HG02840 (cell line): Measurements from ENCODE around the gene TRIM15.
A peak's percentile ranks its signal among the peaks of the same experiment; 100 is the strongest.

ENCODE experiments used
- ATAC-seq: cut with Tn5 transposase; IDR thresholded peaks from one replicate; pipeline ENCODE4 v1.9.1; 2021; ENCODE audit warnings: mild to moderate bottlenecking, moderate library complexity, moderate number of reproducible peaks; ENCODE audit not compliant: unreplicated experiment, low FRiP score

The TRIM15 gene

GRCh38 chr6:30194797-30195690 is 31.7 kb downstream of the TRIM15 start:
- no peak for ATAC-seq

DNA sequence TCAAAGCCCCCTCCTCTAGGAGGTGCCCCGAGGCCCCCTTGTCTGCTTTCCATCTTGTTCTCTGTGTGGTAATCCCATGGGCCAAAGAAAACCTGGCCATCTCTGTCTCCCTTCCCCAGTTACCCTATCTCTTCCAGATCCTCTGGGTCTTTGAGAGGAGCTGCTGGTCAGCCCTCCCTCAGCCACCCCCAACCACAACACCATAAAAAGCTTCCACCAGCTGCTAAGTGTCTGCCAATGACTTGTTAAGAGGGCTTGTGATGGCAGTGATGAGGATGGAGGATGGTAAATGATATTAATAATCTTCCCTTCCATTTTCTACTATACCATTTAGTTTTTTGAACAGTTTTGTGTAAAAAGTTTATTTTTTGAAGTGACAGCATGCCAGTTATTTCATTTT is 32.6 kb downstream of the TRIM15 start:
- ATAC-seq = no peak

DNA sequence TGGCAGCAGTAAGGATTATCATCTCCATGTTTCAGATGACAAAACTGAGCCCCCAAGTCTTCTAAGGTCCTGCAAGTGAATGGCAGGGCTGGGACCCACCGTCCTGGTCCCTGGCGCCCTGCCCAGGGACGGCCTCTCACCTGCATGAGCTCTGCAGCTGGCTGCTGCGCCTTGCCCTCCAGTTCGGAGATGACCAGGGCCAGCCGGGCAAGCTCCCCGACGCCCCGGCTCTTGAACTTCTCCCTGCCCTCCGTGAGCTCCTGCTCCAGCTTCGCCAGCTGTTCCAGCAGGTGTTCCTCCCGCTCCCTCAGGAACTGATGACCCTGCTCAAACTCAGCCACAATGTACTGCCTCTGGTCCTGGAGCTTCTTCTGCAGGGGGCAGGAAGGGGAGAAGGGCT is 33.0 kb downstream of the TRIM15 start:
- no peak for ATAC-seq

DNA sequence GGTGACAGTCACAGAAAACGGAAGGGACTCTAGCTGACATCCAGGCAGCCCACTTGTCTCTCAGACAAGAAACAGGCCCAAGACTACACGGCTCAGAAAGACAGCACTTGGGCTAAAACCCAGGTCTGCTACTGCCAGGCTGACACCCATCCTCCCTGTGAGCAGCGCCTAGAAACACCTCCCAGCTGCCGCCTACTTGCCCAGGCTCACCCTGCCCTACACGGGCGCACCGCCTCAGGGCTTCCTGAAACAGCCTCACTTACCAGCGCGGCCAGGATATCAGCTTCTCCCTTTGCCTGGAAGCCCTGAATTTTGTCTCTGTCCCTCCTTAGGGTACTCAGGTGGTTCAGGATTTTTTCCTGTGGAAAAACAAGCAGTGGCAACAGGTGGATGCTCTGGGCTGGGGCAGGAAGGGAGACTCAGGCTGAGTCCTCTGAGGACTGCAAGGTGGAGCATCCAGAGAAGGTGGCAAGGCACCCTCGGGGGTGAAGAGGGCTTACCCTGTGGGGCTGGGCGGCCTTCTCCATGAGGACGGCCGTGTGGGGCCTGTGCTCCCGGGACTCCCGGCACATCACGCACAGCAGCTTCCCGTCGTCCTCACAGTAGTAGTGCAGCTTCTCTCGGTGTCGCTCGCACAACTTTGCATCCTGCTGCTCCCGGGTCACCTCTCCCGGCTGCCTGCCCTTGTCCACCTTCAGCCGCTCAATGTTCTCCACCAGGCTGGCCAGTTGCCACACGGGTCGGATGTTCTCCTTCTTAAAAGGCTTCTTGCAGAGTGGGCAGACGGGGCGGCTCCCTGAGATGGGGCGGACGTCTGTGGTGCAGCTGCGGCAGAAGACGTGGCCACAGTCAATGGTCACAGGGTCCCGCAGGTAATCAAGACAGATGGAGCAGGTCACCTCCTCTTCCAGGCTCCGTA is 35.1 kb downstream of the TRIM15 start:
- ATAC-seq = no peak

GRCh38 chr6:30200551-30201281 is 37.4 kb downstream of the TRIM15 start:
- no peak for ATAC-seq

DNA sequence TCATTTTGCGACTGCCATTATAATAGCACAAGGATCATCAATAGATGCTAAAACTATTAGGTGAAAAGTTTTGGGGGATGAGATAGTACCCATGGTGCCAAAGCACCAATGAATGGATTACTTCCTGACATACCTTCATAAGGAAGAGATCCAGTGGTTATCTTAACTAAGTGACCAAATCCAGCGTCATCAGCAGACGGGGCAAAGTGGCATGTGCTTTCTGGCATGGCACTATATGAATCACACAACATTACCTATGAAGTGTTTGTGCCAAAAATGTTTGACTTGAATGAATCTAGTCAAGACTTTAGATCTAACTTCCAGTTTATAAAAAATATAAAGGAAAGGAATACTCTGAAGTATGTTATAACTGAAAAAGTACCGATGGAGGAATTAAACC is 39.0 kb downstream of the TRIM15 start:
- no peak for ATAC-seq

DNA sequence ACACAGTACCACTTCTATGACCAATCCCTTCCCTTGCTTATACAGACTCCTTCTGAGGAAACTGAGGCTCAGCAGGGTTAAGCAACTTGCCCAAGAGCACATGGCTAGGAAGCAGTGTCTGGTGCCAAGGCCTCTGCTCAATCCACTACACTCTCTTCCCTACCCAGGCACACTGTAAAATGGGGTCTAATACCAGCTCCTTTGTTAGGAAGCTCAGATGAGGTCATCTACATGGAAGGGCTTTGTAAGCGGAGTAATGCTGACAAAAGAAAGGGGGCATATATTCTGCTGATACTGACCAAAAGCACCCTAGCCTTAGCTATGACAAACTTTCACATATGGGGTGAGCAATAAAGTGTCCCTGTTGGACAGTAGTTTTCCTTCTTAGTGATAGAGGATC is 40.8 kb downstream of the TRIM15 start:
- no peak for ATAC-seq

DNA sequence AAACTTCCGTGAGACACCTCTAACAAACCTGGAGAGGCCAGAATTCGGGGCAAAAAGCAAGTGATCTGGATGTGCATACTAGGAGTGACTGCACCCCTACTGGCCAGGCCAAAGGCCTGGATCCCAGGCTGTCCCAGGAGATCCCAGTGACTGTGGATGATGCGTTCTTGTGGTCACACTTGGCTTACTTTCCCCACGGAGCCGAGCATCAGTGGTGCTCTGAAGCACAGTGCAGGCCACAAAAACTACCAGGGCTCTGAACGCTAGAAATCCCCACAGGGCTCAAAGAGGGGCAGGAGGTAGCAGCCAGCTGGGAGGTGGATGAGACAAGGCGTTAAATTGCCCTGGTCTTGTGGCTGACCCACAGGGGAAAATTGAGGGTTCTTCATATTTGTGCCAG is 42.8 kb downstream of the TRIM15 start:
- ATAC-seq = no peak

GRCh38 chr6:30206799-30207618 is 43.7 kb downstream of the TRIM15 start:
- no peak for ATAC-seq

- no peak for ATAC-seq
Measured at GRCh38 chr6:30207619-30208295, 44.4 kb downstream of the TRIM15 start.

GRCh38 chr6:30211306-30211705 is 48.0 kb downstream of the TRIM15 start:
- no peak for ATAC-seq

DNA sequence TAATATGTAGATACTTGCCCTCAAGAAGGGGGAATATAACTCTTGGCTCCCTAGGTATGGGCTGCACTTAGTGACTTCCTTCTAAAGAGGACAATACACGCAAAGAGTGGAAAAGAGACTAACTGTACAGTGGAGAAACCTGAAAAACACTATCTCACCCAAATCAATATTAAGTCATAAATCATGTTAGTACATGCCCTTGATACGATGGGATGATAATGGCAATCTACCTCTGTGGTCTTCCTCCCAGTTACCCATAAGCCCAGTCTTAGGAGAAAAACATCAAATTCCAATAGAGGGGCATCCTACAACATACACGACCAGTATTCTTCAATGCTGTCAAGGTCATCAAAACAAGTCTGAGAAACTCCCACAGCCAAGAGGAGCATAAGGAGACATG is 48.6 kb downstream of the TRIM15 start:
- ATAC-seq = no peak

DNA sequence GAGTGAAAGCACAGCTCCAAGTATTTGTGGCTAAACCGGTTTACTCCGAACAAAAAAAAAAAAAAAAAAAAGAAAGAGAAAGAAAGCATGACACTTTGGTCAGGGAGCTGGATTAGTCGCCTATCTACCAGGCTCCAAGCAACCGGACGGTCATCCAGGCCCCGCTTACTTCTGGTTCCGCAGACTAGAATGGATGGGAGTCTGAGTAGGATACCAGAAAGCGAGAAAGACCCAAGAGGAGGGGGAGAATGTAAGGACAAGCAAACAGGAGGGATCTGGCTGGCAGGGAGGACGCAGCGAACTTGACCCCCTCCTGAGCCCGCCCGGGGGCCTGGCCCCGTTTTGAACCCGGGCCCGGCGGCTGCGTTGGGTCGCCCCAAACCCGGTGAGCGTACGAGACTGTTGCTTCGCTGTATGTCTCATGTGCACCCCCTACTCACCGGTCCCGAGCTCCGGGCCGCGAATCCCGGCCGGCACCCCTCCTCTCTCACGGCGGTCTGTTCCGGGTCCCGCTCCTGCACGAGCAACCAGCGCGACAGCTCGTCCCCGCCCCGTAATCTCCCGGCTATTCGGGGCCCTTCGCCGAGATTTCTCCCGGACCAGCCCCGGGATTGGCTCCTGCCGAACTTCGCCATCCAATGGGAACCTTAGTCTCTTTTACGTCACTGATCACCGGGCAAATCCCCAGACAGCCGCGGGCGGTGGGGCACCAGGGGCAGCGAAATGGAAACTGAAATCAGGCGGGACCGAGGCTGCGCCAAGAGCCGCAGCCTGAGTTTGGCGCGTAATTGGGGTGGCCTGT is 49.7 kb downstream of the TRIM15 start, which contains the start of gene TRIM26:
Gene TRIM26 (minus strand): TSS at position 542 of the 802 bp plus-strand sequence. CDS start 14,303 bp downstream, outside the sequence.
- ATAC-seq = peak; percentile 87

GRCh38 chr6:30213667-30213956 is 50.3 kb downstream of the TRIM15 start:
- no peak for ATAC-seq

DNA sequence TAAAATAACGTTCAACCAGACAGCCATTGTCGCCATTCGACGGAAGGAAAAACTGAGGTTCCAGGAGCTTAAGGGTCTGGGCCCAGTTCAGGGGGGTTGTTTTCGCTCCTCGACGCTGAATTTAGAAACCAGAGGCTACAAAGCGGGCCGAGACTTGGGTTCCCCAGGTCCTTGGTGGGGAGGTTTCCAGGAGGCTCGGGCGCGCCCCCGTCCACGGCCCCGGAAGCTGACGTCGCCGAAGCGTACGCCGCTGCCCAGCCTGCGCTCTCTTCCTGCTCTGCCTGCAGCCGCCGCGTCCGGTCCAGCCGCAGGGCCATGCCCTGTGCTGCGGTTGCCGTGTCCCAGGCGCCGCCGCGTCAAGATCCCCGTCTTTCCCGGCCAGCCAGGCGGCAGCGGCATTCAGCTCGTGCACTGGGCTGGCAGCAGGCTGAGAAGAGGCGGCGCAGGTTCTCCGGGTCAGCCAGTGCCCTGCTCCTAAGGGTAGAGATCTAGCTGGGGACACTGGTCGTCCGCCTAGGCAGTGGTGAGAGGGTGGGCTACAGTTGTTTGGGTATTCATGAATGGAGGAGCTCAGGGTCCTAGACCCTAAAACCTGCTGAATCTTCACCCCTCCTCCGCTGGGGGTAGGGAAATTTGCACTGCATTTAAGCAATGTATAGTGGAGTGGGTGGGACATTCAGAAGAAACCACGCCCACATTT is 50.8 kb downstream of the TRIM15 start:
- peak; percentile 45 for ATAC-seq

DNA sequence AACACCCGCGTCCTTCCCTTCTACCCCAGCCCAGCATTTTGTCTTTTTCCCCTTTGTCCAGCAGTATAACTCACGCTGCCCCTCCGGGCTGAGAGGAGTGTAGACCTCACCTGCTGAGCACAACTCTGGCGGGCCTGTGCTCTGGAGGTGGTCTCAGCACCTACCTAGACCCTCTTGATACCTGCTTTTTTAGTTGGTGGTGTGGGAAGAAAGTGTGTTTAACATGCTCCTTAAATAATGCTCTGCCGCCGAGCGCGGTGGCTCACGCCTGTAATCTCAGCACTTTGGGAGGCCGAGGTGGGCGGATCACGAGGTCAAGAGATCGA is 51.3 kb downstream of the TRIM15 start:
- ATAC-seq = no peak

- no peak for ATAC-seq
Measured at GRCh38 chr6:30216096-30216495, 52.8 kb downstream of the TRIM15 start.

DNA sequence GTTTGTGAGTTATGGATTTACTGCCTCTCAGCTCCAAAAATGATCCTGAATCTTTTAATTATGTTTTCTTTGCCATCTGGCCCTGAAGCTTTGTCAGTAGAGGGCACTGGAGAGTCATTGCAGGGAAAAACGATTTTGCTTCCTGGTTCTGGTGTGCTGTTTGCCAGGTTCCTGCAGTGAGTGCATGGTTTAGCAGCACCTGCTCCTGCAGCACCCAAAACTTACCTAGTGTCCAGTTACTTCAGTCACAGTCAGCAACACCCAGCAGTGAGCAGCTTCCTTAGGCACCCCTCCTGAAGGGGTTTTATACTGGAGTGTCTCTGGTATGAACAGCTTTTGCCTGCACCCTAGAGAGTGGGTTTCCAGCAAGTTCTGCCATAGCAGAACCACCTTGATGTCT is 55.9 kb downstream of the TRIM15 start:
- ATAC-seq = no peak
